ENCODE results near the gene PPP4R2.

DNA sequence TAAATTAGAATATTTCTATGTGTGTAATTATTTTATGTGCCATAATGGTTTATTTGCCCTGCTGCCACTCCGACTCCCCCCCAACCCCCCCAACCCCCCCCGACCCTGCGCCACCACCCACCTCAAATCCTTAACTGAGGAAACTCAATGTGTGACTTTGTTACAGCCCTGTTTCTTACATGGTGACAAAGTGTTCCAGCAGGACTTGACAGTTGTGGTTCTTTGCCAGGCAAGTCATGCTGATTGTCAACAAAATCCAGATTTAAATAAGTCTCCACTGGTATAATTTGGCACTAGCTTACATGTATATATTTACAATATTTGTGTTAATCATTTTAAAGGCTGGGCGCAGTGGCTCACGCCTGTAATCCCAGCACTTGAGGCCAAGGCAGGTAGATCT, 72.6 kb downstream of the PPP4R2 start:
- TF ChIP-seq, protein P1, sequence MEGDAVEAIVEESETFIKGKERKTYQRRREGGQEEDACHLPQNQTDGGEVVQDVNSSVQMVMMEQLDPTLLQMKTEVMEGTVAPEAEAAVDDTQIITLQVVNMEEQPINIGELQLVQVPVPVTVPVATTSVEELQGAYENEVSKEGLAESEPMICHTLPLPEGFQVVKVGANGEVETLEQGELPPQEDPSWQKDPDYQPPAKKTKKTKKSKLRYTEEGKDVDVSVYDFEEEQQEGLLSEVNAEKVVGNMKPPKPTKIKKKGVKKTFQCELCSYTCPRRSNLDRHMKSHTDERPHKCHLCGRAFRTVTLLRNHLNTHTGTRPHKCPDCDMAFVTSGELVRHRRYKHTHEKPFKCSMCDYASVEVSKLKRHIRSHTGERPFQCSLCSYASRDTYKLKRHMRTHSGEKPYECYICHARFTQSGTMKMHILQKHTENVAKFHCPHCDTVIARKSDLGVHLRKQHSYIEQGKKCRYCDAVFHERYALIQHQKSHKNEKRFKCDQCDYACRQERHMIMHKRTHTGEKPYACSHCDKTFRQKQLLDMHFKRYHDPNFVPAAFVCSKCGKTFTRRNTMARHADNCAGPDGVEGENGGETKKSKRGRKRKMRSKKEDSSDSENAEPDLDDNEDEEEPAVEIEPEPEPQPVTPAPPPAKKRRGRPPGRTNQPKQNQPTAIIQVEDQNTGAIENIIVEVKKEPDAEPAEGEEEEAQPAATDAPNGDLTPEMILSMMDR (IDR thresholded peaks at IDR 0.05): no peak
- TF ChIP-seq POLR2A (IDR thresholded peaks at IDR 0.05): no peak

Measured in esophagus squamous epithelium (tissue), 4 donors.